HepG2 (cell line): Measurements from ENCODE around the gene KDM7A. TPM values are rescaled to one million over a fixed set of nuclear protein-coding genes. Genes with fewer than 3 reads are reported as not detected.
A peak's percentile ranks its signal among the peaks of the same experiment; 100 is the strongest.

Experiments
- ATAC-seq: fragments of 200-7000 bp; cut with Tn5 transposase; 3 replicates; pipeline ENCODE4 v1.9.1; 2020; ENCODE audit warnings: mild to moderate bottlenecking, moderate library complexity
- BruUV-seq: library from RNA; stranded (reverse); fragments of 400-500 nt; replicated peaks from 2 replicates; lab custom pipeline; 2021; lab: Mats Ljungman, UMichigan
- CTCF ChIA-PET: fragments of 300-600 bp; formaldehyde crosslinking; extraction: SDS; loops from one replicate; lab custom pipeline; 2021; ENCODE audit warnings: low total read pairs, inconsistent platforms, low intra/inter-chr PET ratio; lab: Yijun Ruan, JAX
- POLR2A ChIA-PET: fragments of 350-600 bp; sonication (Branson Sonifier 250); formaldehyde crosslinking; loops from one replicate; lab custom pipeline; 2020; ENCODE audit warnings: antibody characterized with exemption, inconsistent platforms; lab: Yijun Ruan, JAX
- DNase-seq: peaks from one replicate; pipeline ENCODE4 v3.0.0-alpha.2; 2015; ENCODE audit warnings: low spot score
- FAIRE-seq: peaks from 3 replicates; lab custom pipeline; 2011; peaks lifted over from hg19 to GRCh38; lab: Jason Lieb, UNC
- H2AFZ ChIP-seq: one replicate; pipeline ENCODE4 v1.6.1; 2011; ENCODE audit warnings: low read length, inconsistent platforms
- H3K27ac ChIP-seq: fragments of 300-600 bp; 3 replicates; pipeline ENCODE4 v1.8.0; 2011; ENCODE audit warnings: mixed run types, mild to moderate bottlenecking, mixed read lengths, low read length, inconsistent platforms; ENCODE audit not compliant: insufficient read depth; ENCODE audit errors: extremely low read length
- H3K27me3 ChIP-seq, 2 experiments: fragments of 200-600 bp in 1 of 2; 2 replicates in 1 of 2; 3 replicates in 1 of 2; pipeline versions ENCODE4 v1.6.0 to v1.8.0; 2011; ENCODE audit warnings: low read length in 2 of 2, mild to moderate bottlenecking in 2 of 2, moderate library complexity in 2 of 2, inconsistent platforms in 1 of 2; ENCODE audit not compliant: insufficient read depth in 2 of 2, control insufficient read depth in 1 of 2
- H3K36me3 ChIP-seq, 2 experiments: fragments of 200-600 bp in 1 of 2; replicated peaks in 1 of 2; 2 replicates in 1 of 2; 3 replicates in 1 of 2; pipeline versions ENCODE4 v1.5.1 to v1.8.0; 2011; ENCODE audit warnings: low read length in 2 of 2, inconsistent platforms in 1 of 2; ENCODE audit not compliant: insufficient read depth in 2 of 2, control insufficient read depth in 1 of 2
- H3K4me1 ChIP-seq: 2 replicates; pipeline ENCODE4 v1.5.1; 2012; ENCODE audit warnings: low read length, inconsistent platforms; ENCODE audit not compliant: insufficient read depth
- H3K4me2 ChIP-seq: 2 replicates; pipeline ENCODE4 v1.6.0; 2011; ENCODE audit warnings: low read depth, low read length, inconsistent platforms
- H3K4me3 ChIP-seq, 3 experiments: fragments of 200-600 bp in 1 of 3; sonication (generic), shearing (Covaris generic) in 1 of 3; replicated peaks in 1 of 3; 2 replicates each; pipeline ENCODE4 v1.5.1; 2011 to 2016; ENCODE audit warnings: low read length in 3 of 3, inconsistent platforms in 2 of 3, low read depth in 2 of 3, mild to moderate bottlenecking in 2 of 3, control low read depth in 1 of 3, mixed read lengths in 1 of 3; ENCODE audit not compliant: insufficient read depth in 1 of 3
- H3K79me2 ChIP-seq: one replicate; pipeline ENCODE4 v1.6.1; 2011; ENCODE audit warnings: low read length, inconsistent platforms; ENCODE audit not compliant: insufficient read depth
- H3K9ac ChIP-seq: 2 replicates; pipeline ENCODE4 v1.6.0; 2011; ENCODE audit warnings: mild to moderate bottlenecking, low read depth, low read length, inconsistent platforms; ENCODE audit not compliant: insufficient read depth
- H3K9me3 ChIP-seq: 2 replicates; pipeline ENCODE4 v1.5.1; 2012; ENCODE audit warnings: mild to moderate bottlenecking, low read length
- H4K20me1 ChIP-seq: 2 replicates; pipeline ENCODE4 v1.6.0; 2011; ENCODE audit warnings: inconsistent platforms, mild to moderate bottlenecking, low read length, moderate library complexity; ENCODE audit not compliant: insufficient read depth
- ARNT ChIP-seq: fragments of 450-650 bp; IDR thresholded peaks from 2 replicates; pipeline ENCODE4 v1.6.1; 2017
- EEA1 ChIP-seq: sonication (generic); formaldehyde crosslinking; IDR thresholded peaks from 2 replicates; pipeline ENCODE4 v1.5.1; 2020; ENCODE audit warnings: mild to moderate bottlenecking, missing genetic modification reagents, borderline replicate concordance
- NR3C1 ChIP-seq: sonication (generic); formaldehyde crosslinking; IDR thresholded peaks from 2 replicates; pipeline ENCODE4 v1.4.0; 2020; ENCODE audit warnings: missing genetic modification reagents
- PBX2 ChIP-seq: IDR thresholded peaks from 2 replicates; pipeline ENCODE4 v1.6.1; 2016; ENCODE audit warnings: control low read depth
- POLR2AphosphoS5 ChIP-seq: IDR thresholded peaks from 2 replicates; pipeline ENCODE4 v1.6.1; 2012; ENCODE audit warnings: low read depth, low read length
- SRSF1 ChIP-seq: fragments of 200-400 bp; formaldehyde crosslinking; optimal IDR thresholded peaks from 2 replicates; pipeline ENCODE3; 2017; ENCODE audit warnings: mild to moderate bottlenecking, low read depth, low read length, moderate library complexity
- ZBTB20 ChIP-seq: sonication (generic); formaldehyde crosslinking; IDR thresholded peaks from 2 replicates; pipeline ENCODE4 v1.8.1; 2023; ENCODE audit warnings: missing genetic modification reagents, low read depth, mild to moderate bottlenecking, borderline replicate concordance
- ZBTB46 ChIP-seq: sonication (generic); formaldehyde crosslinking; IDR thresholded peaks from 2 replicates; pipeline ENCODE4 v1.4.0; 2020; ENCODE audit warnings: mild to moderate bottlenecking, missing genetic modification reagents, borderline replicate concordance
- ZFX ChIP-seq: sonication (generic); formaldehyde crosslinking; IDR thresholded peaks from 2 replicates; pipeline ENCODE4 v1.4.0; 2020; ENCODE audit warnings: mild to moderate bottlenecking, low read depth, missing genetic modification reagents, moderate library complexity
- ZNF17 ChIP-seq: sonication (generic); formaldehyde crosslinking; IDR thresholded peaks from 2 replicates; pipeline ENCODE4 v1.5.0; 2020; ENCODE audit warnings: mild to moderate bottlenecking, missing genetic modification reagents
- ZNF331 ChIP-seq: sonication (generic); formaldehyde crosslinking; IDR thresholded peaks from 2 replicates; pipeline ENCODE4 v1.4.0; 2020; ENCODE audit warnings: missing genetic modification reagents
- WGBS: methylation state at CpG from one replicate; pipeline ENCODE4 v1.1.6; 2017; ENCODE audit warnings: low lambda C conversion rate; 5-methylcytosine and 5-hydroxymethylcytosine counted together
- in situ Hi-C: cut with HindIII; loops from 2 replicates; pipeline ENCODE4 v1.10.0; 2017; ENCODE audit warnings: low pct_unique_long_range_greater_than_20kb; ENCODE audit not compliant: extremely low pct_ligation_motif_present
- intact Hi-C: fragments of 100-400 bp; cut with micrococcal nuclease; formaldehyde crosslinking; loops from one replicate; pipeline ENCODE4 v1.10.0; 2022; ENCODE audit not compliant: unreplicated experiment
- polyA plus RNA-seq, 8 experiments: library from polyadenylated mRNA; depleted of rRNA in 3 of 8; stranded (reverse) in 7 of 8; unstranded in 1 of 8; fragments of >200 nt; fragmentation: Illumina TruSeq in 4 of 8; extraction: Trizol in 4 of 8; gene quantifications; 2 replicates each; pipeline versions ENCODE4 v1.2.1 to v1.2.3, GENCODE V29; 2011 to 2016; ENCODE audit warnings: low read depth in 4 of 8, missing spikeins in 1 of 8, mixed read lengths in 1 of 8; ENCODE audit not compliant: insufficient read depth in 1 of 8
- total RNA-seq, 5 experiments: library from RNA; depleted of rRNA; stranded (reverse); fragments of >200 nt; fragmentation: Illumina TruSeq; extraction: Trizol; gene quantifications; 2 replicates each; pipeline ENCODE4 v1.2.3, GENCODE V29; 2016; ENCODE audit warnings: low read depth in 1 of 5
- TF ChIP-seq, protein P1 (sequence below): sonication (generic); formaldehyde crosslinking; IDR thresholded peaks from 2 replicates; pipeline ENCODE4 v1.4.0; 2020; ENCODE audit warnings: low read depth, missing genetic modification reagents

Gene KDM7A
- total and polyA plus RNA-seq, 2 of the 13 experiments (the other 11 are each of a cell fraction or from before 2014, with no cell fraction given), result 10.8 to 16.8 TPM

DNA sequence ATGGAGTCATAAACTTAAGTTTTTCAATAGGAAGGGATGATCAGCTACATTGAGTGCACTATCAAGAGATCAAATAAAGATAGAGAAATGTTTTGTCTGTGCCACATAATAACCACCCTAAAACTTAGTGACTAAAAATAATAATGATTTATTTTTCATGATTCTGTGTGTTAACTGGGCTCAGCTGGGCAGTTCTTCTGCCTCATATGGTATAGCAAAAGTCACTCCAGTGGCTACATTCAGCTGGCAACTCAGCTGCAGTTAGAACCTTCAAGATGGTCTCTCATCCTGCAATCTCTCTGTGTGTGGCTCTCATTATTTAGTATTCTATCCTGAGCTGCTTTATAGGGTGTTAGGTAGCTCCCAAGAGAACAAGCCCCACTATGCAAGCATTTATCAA lies 106.2 kb downstream of the KDM7A start:
- Histone ChIP-seq H3K4me3 (no peak overlapping the region), H3K79me2 (no peaks in the 10 kb centered on the region), H3K9ac (no peak overlapping the region), H3K27ac (no peak overlapping the region), H3K36me3 (no peaks in the 10 kb centered on the region), H2AFZ (no peak overlapping the region), H3K4me1 (peaks cover 26% of the 10 kb centered on the region), H3K4me2 (no peak overlapping the region), H3K9me3 (peaks cover 15% of the 10 kb centered on the region), H3K27me3 (peaks cover 0 to 13% of the 10 kb centered on the region in 2 experiments; a peak in 1 of 5 replicates), H4K20me1 (no peaks in the 10 kb centered on the region)
- TF ChIP-seq POLR2AphosphoS5 (no peak), ZNF331 (peak; percentile 99)
- BruUV-seq, result no TSS peak
- CTCF ChIA-PET, result no interaction called here
- DNase-seq (no peak), FAIRE-seq (no peak), ATAC-seq (no peak)
- intact Hi-C loops, result no loop called here
- in situ Hi-C loops, result no loop called here
- POLR2A ChIA-PET, result no interaction called here

DNA sequence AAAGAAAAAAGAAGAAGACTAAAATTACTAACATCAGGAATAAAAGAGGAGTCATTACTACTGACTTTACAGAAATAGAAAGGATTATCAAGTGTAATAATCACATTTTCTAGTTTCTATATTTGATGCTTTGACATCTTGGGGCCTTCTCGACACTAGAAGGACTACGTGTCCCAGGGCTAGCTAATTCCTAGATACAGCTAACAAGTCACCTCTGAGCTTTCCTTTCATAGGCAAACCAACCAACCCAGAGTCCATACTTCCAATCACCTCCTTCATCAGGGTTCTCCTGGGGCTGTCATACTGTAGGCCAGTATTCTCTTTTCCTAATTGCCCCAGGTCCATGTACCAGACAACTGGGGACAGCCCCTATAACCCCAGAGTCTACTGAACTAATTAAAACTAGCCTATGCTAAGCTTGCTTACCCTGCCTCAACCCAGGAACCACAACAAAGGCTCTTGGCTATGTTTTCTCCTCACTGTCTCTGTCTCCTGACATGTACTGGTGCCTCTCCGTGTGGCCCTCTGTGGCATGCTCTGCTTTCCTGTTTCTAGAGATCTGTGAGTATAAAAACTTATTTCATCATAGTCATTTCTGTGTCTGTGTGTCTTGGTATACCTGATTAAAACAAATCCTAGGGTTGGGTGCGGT lies 107.4 kb downstream of the KDM7A start:
- FAIRE-seq, result no peak
- Histone ChIP-seq H3K9ac (no peak overlapping the region), H3K36me3 (no peaks in the 10 kb centered on the region), H3K4me2 (no peak overlapping the region), H3K27ac (no peak overlapping the region), H2AFZ (no peak overlapping the region), H3K27me3 (peaks cover 0 to 11% of the 10 kb centered on the region in 2 experiments; a peak in 1 of 5 replicates), H4K20me1 (no peaks in the 10 kb centered on the region), H3K79me2 (no peaks in the 10 kb centered on the region), H3K4me3 (no peak overlapping the region), H3K9me3 (peaks cover 15% of the 10 kb centered on the region), H3K4me1 (peaks cover 21% of the 10 kb centered on the region)
- no peak for ATAC-seq
- POLR2A ChIA-PET, result no interaction called here
- CTCF ChIA-PET, result no interaction called here
- intact Hi-C loops (no loop called here), in situ Hi-C loops (no loop called here)
- WGBS, result 49% methylated on average over 4 of the region's 4 CpGs
- DNase-seq, result no peak
- BruUV-seq, result no TSS peak
- TF ChIP-seq ZBTB20 (CRISPR knock-in tag) (no peak), ZBTB46 (CRISPR knock-in tag) (no peak), PBX2 (CRISPR knock-in tag) (no peak), NR3C1 (no peak), ARNT (no peak), SRSF1 (no peak), EEA1 (no peak), ZFX (no peak), ZNF17 (CRISPR knock-in tag) (no peak)
- TF ChIP-seq, protein P1, sequence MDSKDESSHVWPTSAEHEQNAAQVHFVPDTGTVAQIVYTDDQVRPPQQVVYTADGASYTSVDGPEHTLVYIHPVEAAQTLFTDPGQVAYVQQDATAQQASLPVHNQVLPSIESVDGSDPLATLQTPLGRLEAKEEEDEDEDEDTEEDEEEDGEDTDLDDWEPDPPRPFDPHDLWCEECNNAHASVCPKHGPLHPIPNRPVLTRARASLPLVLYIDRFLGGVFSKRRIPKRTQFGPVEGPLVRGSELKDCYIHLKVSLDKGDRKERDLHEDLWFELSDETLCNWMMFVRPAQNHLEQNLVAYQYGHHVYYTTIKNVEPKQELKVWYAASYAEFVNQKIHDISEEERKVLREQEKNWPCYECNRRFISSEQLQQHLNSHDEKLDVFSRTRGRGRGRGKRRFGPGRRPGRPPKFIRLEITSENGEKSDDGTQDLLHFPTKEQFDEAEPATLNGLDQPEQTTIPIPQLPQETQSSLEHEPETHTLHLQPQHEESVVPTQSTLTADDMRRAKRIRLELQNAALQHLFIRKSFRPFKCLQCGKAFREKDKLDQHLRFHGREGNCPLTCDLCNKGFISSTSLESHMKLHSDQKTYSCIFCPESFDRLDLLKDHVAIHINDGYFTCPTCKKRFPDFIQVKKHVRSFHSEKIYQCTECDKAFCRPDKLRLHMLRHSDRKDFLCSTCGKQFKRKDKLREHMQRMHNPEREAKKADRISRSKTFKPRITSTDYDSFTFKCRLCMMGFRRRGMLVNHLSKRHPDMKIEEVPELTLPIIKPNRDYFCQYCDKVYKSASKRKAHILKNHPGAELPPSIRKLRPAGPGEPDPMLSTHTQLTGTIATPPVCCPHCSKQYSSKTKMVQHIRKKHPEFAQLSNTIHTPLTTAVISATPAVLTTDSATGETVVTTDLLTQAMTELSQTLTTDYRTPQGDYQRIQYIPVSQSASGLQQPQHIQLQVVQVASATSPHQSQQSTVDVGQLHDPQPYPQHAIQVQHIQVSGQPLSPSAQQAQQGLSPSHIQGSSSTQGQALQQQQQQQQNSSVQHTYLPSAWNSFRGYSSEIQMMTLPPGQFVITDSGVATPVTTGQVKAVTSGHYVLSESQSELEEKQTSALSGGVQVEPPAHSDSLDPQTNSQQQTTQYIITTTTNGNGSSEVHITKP (CRISPR knock-in tag), result no peak
